ENCODE measurements around the gene ARMS2. TPM values are rescaled to one million over a fixed set of nuclear protein-coding genes. Genes with fewer than 3 reads are reported as not detected.

The ARMS2 gene
- total RNA-seq, 1 donor from 2014 or later, result not detected

- intact Hi-C loops (cut with DNase I), result loop anchor here (10.0 kb wide), 1 partner anchor 98 kb away; the partner anchor contains the start of gene DMBT1
- H3K36me3 ChIP-seq, result no peaks in the 10 kb centered on the region
- no peak overlapping the region for H3K4me3 ChIP-seq
- H3K27ac ChIP-seq, result peak overlapping the region; percentile 86
- H3K9me3 ChIP-seq, result no peaks in the 10 kb centered on the region
- H3K27me3 ChIP-seq, result no peaks in the 10 kb centered on the region
- TF ChIP-seq POLR2AphosphoS5 (IDR thresholded peaks at IDR 0.05; ENCODE audit: insufficient read depth in 1 of 2, low read depth in 1 of 2) (no peak), POLR2A (IDR thresholded peaks at IDR 0.05) (no peak)
- TF ChIP-seq, protein P1, sequence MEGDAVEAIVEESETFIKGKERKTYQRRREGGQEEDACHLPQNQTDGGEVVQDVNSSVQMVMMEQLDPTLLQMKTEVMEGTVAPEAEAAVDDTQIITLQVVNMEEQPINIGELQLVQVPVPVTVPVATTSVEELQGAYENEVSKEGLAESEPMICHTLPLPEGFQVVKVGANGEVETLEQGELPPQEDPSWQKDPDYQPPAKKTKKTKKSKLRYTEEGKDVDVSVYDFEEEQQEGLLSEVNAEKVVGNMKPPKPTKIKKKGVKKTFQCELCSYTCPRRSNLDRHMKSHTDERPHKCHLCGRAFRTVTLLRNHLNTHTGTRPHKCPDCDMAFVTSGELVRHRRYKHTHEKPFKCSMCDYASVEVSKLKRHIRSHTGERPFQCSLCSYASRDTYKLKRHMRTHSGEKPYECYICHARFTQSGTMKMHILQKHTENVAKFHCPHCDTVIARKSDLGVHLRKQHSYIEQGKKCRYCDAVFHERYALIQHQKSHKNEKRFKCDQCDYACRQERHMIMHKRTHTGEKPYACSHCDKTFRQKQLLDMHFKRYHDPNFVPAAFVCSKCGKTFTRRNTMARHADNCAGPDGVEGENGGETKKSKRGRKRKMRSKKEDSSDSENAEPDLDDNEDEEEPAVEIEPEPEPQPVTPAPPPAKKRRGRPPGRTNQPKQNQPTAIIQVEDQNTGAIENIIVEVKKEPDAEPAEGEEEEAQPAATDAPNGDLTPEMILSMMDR (IDR thresholded peaks at IDR 0.05), result no peak
- DNase-seq (ENCODE audit: extremely low spot score in 2 of 2), result peak in 1 of 2 donors; percentile 79
- peaks cover 29% of the 10 kb centered on the region for H3K4me1 ChIP-seq
Observed at GRCh38 chr10:122466951-122467381, 12.5 kb downstream of the ARMS2 start.

GRCh38 chr10:122467701-122468100, 13.2 kb downstream of the ARMS2 start:
- DNase-seq (ENCODE audit: extremely low spot score in 2 of 2), result no peak
- TF ChIP-seq POLR2AphosphoS5 (IDR thresholded peaks at IDR 0.05; ENCODE audit: insufficient read depth in 1 of 2, low read depth in 1 of 2) (no peak), POLR2A (IDR thresholded peaks at IDR 0.05) (no peak)
- TF ChIP-seq, protein P1 (IDR thresholded peaks at IDR 0.05), result no peak
- Histone ChIP-seq H3K4me3 (no peak overlapping the region), H3K9me3 (no peaks in the 10 kb centered on the region), H3K27me3 (no peaks in the 10 kb centered on the region), H3K4me1 (peaks cover 29% of the 10 kb centered on the region), H3K36me3 (no peaks in the 10 kb centered on the region), H3K27ac (peak overlapping the region; percentile 86)
- intact Hi-C loops (cut with DNase I), result loop anchor here (10.0 kb wide), 1 partner anchor 97 kb away; the partner anchor contains the start of gene DMBT1

GRCh38 chr10:122468307-122468925, 14.0 kb downstream of the ARMS2 start:
- no peak for TF ChIP-seq POLR2A (IDR thresholded peaks at IDR 0.05)
- no peak for TF ChIP-seq POLR2AphosphoS5 (IDR thresholded peaks at IDR 0.05; ENCODE audit: insufficient read depth in 1 of 2, low read depth in 1 of 2)
- TF ChIP-seq, protein P1 (IDR thresholded peaks at IDR 0.05), result no peak
- peak in 1 of 2 donors; percentile 87 for DNase-seq (ENCODE audit: extremely low spot score in 2 of 2)
- no peaks in the 10 kb centered on the region for H3K27me3 ChIP-seq
- no peak overlapping the region for H3K4me3 ChIP-seq
- H3K27ac ChIP-seq, result peak overlapping the region; percentile 86
- no peaks in the 10 kb centered on the region for H3K9me3 ChIP-seq
- H3K36me3 ChIP-seq, result no peaks in the 10 kb centered on the region
- intact Hi-C loops (cut with DNase I), result loop anchor here (10.0 kb wide), 1 partner anchor 96 kb away; the partner anchor contains the start of gene DMBT1
- H3K4me1 ChIP-seq, result peaks cover 26% of the 10 kb centered on the region

DNA sequence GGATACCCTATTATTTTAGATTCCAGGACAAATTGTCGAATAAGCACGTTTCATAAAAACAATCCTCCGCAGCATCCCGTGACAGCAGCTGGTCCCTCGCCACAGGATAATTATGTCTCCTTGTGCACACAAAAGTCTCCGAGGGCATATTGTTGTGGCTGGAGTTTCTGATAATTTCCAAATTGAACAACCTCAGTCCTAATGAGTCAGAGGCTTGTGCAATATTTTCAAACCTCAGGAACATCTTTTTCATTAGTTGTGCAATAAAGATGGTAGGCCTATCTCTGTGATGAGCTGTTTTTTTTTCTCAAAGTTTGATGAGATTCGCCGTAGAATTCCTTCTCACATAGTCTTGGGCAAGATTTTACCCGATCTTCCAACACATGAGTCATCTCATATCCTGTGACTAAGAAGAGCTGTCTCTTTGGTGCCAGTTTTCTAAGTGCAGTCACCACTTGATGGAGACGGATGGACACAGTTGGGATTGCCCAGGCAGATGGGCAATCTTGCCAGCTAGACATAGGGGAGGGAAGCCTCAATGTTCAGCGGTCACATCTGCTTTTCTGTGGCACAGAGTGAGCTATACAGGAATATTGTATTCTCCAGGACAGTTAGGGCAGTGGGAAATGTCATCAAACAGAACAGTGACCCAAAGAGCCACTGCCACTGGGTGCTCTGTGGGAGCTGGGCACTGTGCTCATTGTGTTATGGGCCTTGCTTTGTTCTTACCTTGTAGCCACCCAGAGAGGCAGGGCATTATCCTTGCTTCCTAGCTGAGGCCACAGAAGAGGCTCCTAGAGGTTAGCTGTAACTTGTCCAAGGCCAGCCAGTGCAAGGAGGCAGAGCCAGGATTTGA, 14.7 kb downstream of the ARMS2 start:
- intact Hi-C loops (cut with DNase I), result loop anchor here (10.0 kb wide), 1 partner anchor 96 kb away; the partner anchor contains the start of gene DMBT1
- Histone ChIP-seq H3K27me3 (no peaks in the 10 kb centered on the region), H3K9me3 (no peaks in the 10 kb centered on the region), H3K27ac (peak overlapping the region; percentile 86), H3K4me1 (peaks cover 23% of the 10 kb centered on the region), H3K4me3 (no peak overlapping the region), H3K36me3 (no peaks in the 10 kb centered on the region)
- no peak for DNase-seq (ENCODE audit: extremely low spot score in 2 of 2)
- TF ChIP-seq POLR2A (IDR thresholded peaks at IDR 0.05), result no peak
- peak; percentile 46 to 93 for TF ChIP-seq POLR2AphosphoS5 (IDR thresholded peaks at IDR 0.05; ENCODE audit: insufficient read depth in 1 of 2, low read depth in 1 of 2)

GRCh38 chr10:122469848-122470247, 15.4 kb downstream of the ARMS2 start:
- Histone ChIP-seq H3K4me1 (peaks cover 25% of the 10 kb centered on the region), H3K9me3 (no peaks in the 10 kb centered on the region), H3K4me3 (no peak overlapping the region), H3K27me3 (no peaks in the 10 kb centered on the region), H3K27ac (peak overlapping the region; percentile 86), H3K36me3 (no peaks in the 10 kb centered on the region)
- DNase-seq (ENCODE audit: extremely low spot score in 2 of 2), result no peak
- TF ChIP-seq, protein P1 (IDR thresholded peaks at IDR 0.05), result no peak
- TF ChIP-seq POLR2AphosphoS5 (IDR thresholded peaks at IDR 0.05; ENCODE audit: insufficient read depth in 1 of 2, low read depth in 1 of 2) (no peak), POLR2A (IDR thresholded peaks at IDR 0.05) (no peak)
- intact Hi-C loops (cut with DNase I), result loop anchor here (10.0 kb wide), 1 partner anchor 95 kb away; the partner anchor contains the start of gene DMBT1

Measured in vagina (tissue), 2 donors.